Hippocampal formation (tissue), 2 donors: Measurements from ENCODE around the gene DGKG.

Experiments used
- DNase-seq, 2 donors: peaks; one replicate each; lab custom pipeline; 2025; lab: John Stamatoyannopoulos, UW

Gene DGKG

DNA sequence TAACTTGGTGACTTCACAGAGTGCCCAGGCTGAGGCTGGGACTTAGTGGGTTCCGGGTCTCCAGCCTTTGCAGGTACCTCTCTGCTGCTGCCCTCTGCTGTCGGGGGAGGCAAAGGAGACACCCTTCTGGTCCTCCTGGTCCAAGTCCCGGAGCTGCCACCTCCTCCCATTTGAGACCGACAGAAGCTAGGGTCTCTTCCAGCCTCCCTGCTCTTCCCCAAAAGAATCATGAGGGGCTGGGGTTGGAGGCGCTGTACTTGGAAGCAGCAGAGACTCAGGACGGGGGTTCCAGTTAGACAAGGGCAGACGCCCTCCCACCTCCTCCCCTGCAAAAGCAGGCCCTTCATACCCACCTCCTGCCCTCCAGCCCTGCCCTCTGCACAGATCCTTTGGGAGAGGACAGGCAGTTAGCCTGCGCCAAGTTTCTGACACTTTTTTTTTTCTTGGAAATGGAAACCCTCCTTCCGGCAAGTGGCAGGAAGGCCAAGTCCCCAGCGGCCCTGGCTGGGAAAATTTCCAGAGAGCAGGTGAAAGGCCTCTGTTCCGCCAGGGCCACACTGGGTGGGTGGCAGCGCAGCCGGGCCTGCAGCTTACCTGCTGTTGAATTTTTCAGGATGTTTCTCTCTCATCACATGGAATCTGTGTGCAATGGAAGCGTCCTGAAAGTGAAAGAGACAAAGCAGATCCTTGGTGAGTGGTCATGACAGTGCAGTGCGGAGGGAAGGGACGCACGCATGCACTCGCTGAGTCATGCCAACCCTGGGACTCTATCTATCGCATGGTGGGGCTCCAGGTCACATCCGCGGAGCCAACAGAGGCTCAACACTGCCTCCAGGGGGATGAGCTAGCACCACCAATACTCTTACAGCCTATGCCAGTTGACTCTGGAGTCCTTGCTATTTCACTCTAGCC lies 119.9 kb downstream of the DGKG start:
- DNase-seq, result peak; percentile 23 to 63

DNA sequence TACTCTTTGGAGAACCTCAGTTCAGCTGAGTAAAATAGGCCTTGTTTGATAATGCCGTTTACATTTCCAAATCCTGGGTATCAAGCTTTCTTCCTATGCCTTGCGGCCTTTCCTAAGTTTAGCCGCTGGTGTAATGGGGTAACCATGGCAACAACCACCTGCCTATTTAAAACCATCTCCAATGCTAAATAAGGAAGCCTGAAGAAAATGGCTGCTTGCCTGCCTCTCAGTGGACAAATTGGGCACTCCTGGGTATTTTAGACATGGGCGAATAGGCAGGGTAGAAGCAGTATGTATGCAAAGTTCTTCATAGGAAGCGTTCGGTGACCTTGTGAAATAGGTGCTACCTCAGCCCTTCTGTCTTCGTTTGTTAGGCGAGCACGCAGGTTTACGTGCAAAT lies 122.7 kb downstream of the DGKG start:
- DNase-seq, result peak in 1 of 2 donors; percentile 33

DNA sequence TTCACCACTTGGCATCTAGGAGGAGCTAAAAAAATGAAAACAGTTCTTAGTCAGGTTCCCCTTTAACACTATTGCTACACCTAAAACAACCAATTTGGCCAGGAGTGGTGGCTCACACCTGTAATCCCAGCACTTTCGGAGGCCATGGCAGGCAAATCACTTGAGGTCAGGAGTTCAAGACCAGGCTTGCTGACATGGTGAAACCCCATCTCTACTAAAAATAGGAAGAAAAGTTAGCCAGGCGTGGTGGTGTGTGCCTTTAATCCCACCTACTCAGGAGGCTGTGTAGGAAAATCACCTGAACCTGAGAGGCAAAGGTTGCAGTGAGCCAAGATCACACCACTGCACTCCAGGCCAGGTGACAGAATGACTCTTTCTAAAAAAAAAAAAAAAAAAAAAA lies 124.1 kb downstream of the DGKG start:
- no peak for DNase-seq

DNA sequence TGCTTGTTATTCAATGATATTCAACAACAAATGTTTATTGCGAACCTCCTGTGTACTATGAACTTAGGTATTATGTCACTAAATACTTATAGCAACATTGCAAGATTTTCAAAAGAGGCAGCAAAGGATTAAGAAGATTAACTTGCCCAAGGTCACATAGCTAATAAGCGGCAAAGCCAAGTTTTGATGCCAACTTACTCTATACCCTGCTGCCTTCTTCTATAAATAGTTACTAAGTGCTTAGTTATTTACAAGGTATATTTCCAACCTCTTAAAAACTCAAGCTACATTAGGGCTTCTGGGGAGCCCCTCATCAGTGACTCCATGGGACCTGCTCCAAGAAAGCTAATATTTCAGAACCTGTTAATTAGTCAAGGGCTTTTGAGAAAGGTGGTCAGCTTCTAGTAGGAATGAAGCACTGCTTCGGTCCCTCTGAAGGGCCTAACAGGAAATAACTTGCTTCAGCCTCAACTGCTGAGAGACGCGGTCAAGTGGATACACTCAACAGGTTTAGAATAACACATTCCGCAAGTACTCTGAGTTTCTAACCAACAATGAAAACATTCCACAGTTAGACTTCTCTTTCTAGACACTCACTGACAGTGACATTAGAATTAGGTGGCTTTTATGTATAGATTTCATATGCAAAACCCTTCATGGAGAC lies 125.5 kb downstream of the DGKG start:
- no peak for DNase-seq

DNA sequence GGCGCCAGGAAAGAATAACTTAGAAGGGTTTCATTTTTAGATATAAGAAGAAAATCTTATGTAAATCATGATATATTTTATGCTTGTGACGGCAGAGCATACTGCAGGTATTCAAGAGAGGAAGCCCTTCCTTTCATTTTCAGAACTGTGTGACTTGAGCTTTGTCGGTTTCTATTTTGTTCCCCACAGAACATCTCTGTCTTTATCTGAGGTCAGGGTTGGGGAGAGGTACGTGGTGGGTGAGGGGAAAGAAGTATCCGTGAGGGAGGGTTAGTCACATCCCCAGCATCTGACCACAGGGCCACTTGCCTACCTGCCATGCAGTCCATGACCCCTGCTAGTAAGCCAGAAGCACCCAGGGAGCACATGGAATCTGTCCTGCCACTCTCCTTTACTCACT lies 126.5 kb downstream of the DGKG start:
- DNase-seq, result no peak

DNA sequence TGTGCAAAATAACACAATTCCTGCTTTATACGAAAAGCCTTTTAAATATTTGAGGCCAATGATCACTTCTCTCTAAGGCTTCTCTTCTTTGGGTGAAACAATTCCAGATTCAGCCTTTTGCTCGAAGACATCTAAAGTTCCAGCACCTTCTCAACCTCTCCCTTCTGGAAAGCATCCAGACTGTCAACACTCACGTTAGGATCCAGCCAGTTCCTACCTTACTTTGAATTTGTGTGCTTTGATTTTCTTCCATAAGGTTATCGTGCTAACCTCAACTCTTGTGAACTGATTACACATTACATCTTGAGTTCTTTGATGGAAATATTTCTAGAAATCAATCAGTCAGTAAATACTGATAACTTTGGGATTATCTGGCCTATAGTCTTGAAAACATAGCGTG lies 127.9 kb downstream of the DGKG start:
- no peak for DNase-seq

DNA sequence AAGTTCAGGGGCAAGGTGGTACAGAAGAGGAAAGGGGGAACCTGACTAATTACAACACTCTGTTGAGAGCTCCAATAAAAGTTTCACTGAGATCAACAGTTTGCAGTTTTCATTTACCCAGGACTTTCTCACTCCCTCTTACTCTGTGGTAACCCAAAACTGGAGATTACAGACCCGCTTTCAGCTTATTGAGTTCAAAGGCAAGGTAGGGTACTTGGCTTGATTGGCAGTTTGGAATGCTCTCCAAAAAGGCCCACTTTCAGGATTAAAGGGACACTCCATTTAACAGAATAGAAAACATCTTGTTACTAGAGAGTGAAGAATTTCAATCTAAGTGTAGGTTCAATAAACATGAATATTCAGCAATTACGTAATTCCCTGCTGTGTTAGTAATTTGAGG lies 135.6 kb downstream of the DGKG start:
- DNase-seq, result no peak

DNA sequence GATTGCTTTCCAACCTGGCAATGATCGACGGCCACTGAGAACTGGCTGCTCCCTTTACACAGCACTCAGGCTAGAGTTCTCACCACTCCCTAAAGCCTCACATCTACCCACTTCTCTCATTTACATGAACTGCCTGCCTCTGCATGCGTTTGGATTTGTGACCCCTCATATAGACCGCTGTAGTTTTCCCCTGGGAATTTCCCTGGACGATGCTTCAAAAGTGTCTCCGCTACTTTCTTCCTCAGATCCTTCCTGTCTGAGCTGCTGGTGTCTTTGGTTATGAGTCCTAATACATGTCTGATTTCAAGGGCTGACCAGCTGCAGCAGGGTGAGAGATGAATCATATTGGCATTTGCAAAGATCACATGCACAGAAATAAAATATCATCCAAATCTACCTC lies 136.4 kb downstream of the DGKG start:
- DNase-seq, result no peak

DNA sequence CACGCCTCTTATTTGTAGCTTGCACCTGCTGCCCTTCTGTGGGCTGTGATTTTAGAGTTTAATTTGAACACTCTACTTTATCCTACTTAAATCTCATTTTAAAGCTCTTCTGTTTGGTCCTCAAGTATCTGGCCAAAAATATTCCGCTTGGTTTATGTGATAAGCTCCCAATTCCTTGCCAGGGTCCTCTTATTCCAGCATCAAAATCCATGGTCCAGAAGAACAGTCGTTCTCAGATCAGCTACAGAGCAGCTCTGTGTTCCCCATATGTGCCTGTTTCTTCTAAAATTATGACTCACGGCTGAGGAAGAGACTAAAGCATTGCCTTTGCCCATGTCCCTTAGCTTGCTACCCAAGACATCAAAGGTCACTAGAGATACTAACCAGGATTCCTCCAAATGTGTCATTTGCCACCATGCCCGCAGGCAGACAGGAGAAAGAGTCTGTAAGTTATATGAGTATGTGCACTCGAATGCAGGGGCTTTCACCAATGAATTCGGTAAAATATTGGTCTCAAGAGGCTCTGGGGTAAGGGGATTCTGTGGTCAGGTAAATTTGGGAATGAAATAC lies 137.9 kb downstream of the DGKG start:
- DNase-seq, result no peak

DNA sequence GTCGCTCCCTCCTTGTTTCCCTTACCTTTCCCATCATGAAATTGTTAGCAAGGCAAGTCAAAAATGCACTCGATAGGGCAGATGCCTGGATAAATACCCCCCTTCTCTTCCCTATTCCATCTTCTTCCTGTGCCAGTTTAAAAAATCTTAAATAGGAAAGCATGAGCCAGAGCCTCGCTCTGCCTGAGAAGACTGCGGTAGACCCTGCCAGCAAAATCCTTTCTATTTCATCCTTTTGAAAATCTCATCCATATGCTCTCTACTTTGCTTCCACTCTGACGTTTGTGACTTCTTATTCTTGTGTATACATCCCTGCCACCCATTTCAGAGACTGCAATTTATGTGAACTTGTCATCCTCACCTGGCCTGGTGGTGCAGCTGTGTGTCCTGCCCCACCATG lies 138.6 kb downstream of the DGKG start:
- peak in 1 of 2 donors; percentile 34 for DNase-seq

DNA sequence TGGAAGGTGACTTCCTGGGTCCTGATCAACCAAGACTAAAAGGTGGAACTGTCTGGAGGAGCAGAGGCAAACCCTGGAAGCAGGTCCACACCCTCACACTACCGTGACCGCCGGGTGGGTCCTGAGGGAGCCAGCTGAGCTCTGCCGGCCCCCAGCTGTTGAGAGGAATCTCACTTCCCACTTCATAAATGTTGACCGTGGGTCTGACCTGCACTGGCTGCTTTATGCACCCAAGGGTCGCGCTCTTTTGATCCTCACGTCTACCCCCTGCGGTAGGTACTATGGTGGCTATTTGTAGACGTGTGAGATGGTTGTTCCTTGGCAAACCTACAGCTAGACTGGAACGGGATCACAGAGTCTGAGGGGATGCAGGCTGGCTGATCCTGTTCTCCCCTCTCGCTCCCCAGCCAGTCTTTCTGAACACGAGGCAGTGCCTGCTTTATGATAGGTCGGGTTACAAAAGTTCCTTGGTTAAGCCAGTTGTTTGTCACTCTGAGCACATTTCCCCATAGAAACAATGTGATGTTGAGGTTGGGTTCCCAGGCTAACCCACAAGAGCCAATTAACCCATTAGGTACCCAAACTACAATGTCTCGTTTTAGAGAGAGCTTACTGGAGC lies 140.2 kb downstream of the DGKG start:
- no peak for DNase-seq

DNA sequence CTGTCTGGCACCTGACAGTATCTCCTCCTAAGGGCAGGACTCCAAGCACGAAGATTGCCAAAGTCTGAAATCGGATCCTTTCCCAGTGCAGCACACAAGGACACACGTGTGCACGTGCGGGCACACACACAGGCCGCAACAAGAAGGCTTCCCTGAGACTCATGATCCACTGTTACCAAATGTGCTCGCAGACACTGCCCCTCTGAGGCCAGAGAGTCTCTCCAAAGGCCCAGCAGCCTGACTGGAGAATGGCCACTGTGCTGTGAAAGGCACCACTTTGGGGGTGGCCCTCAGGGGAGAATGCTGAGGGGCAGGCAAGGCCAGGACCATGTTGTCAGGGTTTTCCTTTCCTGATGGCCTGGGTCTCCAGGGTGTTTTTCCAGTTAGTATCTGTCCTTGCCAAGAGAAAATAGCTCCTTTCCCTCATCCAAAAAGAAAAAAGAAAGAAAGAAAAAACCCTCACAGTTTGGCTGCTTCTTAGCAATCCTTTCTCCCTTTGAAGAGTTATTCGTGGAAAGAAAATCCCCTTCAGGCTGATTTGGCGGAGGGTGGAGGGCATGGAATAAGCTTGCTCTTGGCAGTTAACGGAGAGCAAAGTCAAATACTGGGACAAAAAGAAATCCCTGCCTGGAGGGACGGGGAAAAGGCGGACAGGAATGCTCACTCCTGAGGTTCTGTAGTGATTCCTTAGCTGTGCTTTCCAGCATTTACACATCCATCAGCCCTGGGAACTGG lies 141.0 kb downstream of the DGKG start:
- DNase-seq, result peak; percentile 42 to 59

DNA sequence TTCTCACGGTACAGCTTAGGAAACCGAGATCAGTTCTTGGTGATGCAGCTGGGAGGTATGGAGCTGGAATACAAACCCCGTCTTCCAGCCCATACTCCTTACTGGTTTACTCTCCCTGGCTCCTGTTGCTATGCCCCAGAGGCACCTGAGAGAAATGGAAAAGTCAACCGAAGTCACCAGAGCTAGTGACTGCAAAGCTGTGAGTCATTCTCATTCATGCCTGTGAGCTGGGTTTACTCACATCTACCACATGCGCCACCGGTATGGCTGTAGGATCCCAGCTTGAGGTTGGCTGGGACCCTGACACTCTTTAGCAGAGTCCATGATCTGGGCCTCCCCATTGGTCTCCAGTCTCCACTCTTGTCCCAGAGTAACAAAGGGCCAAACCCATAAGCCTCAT lies 141.7 kb downstream of the DGKG start:
- DNase-seq, result no peak

DNA sequence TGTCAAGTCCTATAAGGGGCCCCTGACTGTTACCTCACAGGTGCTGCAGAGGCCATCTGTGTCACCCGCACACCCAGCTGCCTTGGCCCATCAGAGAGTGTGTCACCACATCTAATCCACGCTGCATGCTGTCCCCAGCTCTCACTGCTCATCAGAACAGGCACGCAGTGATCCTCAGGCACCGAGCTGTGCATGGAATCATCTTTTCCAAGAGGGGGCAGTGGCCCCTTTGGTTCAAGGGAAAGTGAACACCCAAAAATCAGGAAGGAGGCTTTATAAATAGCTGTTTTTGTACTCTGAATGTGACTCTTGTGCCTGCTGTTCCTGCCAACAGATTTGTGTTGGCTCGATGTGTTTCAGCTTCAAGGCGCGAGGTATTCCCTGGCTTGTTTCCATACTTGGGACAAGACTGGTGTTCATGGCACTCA lies 142.8 kb downstream of the DGKG start:
- DNase-seq, result peak in 1 of 2 donors; percentile 16

DNA sequence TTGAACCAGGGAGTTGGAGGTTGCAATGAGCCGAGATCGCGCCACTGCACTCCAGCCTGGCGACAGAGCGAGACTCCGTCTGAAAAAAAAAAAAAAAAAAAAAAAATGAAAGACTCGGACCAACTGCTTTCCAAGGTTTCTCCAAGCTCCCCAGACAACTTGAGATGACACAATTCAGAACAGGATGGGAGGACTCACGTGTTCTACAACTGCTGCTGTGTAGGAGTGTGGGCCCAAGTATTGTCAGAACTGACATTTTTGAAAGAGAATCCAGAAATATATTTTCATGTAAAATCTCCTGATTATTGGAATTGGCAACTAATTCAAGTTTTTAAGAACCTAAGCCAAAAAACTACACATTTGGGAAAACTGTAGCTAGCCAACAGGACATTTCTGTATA lies 143.6 kb downstream of the DGKG start:
- no peak for DNase-seq

DNA sequence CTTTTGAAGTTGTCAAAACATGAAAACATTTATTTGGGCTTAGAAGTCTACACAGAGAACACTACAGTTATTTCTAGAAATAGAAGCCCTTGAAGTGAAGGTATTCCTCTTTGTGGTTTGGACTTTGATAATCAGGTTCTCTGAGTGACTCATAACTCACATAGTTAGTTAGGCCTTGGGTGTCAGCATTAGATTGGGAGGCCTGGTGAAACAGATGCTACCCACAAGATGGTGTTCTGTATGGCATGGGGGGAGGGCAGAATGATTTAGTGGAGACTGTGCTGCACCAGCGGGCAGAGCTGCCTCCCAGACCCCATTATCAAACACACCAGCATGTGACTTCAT lies 144.2 kb downstream of the DGKG start:
- DNase-seq, result no peak

DNA sequence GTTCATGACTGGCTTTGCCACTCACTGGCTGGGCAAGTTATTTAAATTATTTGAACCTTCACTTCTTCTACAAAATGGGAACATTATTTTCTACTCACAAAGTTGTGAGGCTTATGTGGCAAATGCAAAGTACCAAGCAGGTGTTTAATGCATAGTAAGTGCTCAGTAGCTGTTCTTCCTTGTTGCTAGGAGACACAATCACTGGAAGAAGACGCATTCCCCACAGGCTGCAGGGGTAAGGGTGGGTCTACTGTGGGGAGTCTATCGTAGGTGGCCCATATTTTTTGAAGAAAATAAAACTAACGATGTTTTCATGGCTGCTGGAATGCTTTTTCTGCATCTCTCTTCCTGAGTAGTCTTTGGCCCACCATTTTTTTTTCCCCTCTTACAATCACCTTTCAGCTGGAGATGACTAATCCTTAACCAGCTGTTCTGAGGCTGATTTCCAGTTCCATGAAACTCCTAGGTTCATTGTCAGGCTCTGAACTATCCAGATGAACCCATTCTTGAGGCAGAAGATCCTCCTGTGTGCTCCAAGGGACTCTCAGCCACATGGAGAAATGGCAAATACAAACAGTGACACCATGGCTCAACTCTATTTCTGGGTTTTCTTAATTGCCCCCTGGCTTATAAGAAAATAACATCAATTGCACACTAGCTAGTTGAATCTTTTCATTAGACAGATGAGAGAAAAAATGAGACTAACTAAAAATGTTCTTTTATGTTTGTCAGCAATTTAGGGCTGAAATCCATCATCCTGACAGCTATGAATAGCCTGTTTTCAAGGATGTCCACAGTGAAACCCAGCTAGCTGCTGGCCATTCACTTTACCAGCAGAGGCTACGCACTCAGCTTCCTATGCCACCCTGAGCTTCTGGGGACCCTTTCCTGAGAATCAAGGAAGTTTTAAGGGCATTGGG lies 144.9 kb downstream of the DGKG start:
- no peak for DNase-seq

DNA sequence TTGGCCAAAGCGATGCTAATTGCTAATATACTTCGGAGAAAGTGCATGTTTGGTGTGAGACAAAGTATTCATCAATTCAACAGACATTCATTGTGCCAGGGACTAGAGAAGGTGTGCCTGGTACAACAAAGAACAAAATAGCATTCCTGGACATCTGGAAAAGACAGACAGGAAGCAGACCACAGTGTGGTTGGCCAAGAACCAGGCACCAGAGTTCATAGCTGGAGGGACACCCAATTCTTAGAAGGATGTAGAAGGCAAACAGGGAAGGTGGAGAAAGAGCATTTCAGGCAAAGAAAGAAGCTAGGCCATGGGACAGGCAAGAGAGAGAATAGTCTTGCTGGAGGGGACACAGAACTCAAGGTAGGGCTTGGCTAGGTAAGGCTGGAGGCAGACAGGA lies 147.4 kb downstream of the DGKG start:
- DNase-seq, result no peak

DNA sequence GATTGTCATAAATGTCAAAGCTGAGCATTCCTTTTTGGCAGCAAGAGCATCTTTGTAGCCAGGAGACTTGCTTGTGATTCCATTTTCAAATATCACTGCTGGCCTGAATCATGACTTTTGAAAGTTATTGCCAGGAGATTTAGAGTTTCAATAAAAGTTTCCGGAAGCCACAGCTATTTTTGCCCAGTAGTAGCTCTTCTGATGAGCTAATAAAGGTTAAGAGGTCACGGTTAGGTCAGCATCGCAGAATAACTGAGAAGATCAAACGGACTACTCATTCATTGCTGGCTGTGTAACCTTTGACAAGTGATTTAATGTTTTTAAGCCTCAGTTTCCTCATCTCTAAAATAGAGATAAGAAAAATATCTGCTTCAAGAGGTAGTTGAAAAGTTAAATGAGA lies 148.1 kb downstream of the DGKG start:
- no peak for DNase-seq

DNA sequence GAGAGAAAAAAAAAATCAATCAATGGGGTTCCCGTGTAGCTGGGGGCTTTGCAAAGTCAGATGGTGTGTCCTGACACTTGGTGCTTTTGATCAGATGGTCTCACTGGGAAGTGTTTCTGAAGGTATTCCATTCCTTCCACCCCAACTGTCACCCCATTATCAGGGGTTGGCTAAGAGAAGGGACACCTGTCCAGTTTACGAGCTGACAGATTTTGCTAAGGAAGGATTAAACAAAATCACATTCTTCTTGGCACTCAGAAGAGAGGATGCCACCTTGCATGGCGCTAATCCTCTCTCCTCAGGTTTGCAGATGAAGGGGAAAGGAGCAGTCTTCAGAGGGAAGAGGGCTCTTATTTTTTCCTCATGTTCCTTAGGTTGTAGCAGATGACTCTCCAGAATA lies 149.4 kb downstream of the DGKG start:
- no peak for DNase-seq
